RCC 7860 (cell line): ENCODE measurements around the gene PTGER3.
"Not testable (repeated sequence)": the region's sequence is repeated elsewhere in the genome, so short reads cannot be mapped to it uniquely, and the experiment has no call there.

Experiments used
- DNase-seq: peaks from one replicate; pipeline ENCODE4 v3.0.0-alpha.2; 2015; ENCODE audit warnings: low spot score
- FAIRE-seq: peaks from 2 replicates; lab custom pipeline; 2012; peaks lifted over from hg19 to GRCh38; lab: Jason Lieb, UNC

Gene PTGER3

GRCh38 chr1:71015745-71016144 is 31.9 kb downstream of the PTGER3 start:
- DNase-seq (no peak), FAIRE-seq (no peak)

GRCh38 chr1:71014178-71014579 is 33.4 kb downstream of the PTGER3 start:
- FAIRE-seq (no peak), DNase-seq (no peak)

- no peak for FAIRE-seq
- DNase-seq: no peak
Observed at GRCh38 chr1:71002709-71003475, 44.7 kb downstream of the PTGER3 start.

- DNase-seq (no peak), FAIRE-seq (no peak)
Observed at GRCh38 chr1:71001624-71002023, 46.0 kb downstream of the PTGER3 start.

- FAIRE-seq (no peak), DNase-seq (no peak)
Observed at GRCh38 chr1:70997793-70998192, 49.8 kb downstream of the PTGER3 start.

- FAIRE-seq (no peak), DNase-seq (no peak)
Observed at GRCh38 chr1:70994753-70995268, 52.8 kb downstream of the PTGER3 start.

GRCh38 chr1:70993798-70994197 is 53.8 kb downstream of the PTGER3 start:
- no peak for DNase-seq
- FAIRE-seq: no peak

- no peak for FAIRE-seq
- no peak for DNase-seq
Observed at GRCh38 chr1:70992521-70992920, 55.1 kb downstream of the PTGER3 start.

- FAIRE-seq (no peak), DNase-seq (no peak)
Observed at GRCh38 chr1:70990469-70991253, 57.0 kb downstream of the PTGER3 start.

- FAIRE-seq: no peak
Observed at GRCh38 chr1:70987497-70987896, 60.1 kb downstream of the PTGER3 start.

GRCh38 chr1:70985776-70986225 is 61.8 kb downstream of the PTGER3 start:
- not testable (repeated sequence) for FAIRE-seq, DNase-seq

More at GRCh38 chr1:70987497-70987896, 60.1 kb downstream of the PTGER3 start:
- no peak for DNase-seq

- DNase-seq, FAIRE-seq: not testable (repeated sequence)
Observed at GRCh38 chr1:70985278-70985677, 62.3 kb downstream of the PTGER3 start.

- DNase-seq (no peak), FAIRE-seq (no peak)
Observed at GRCh38 chr1:70980361-70980760, 67.3 kb downstream of the PTGER3 start.

- FAIRE-seq (no peak), DNase-seq (no peak)
Observed at GRCh38 chr1:70979881-70980280, 67.7 kb downstream of the PTGER3 start.

- no peak for FAIRE-seq
- DNase-seq: no peak
Observed at GRCh38 chr1:70979313-70979712, 68.3 kb downstream of the PTGER3 start.

- FAIRE-seq: no peak
- no peak for DNase-seq
Observed at GRCh38 chr1:70978623-70979022, 69.0 kb downstream of the PTGER3 start.

GRCh38 chr1:70977575-70977974 is 70.0 kb downstream of the PTGER3 start:
- no peak for DNase-seq
- no peak for FAIRE-seq

GRCh38 chr1:70977041-70977440 is 70.6 kb downstream of the PTGER3 start:
- no peak for DNase-seq
- FAIRE-seq: no peak

GRCh38 chr1:70973754-70974153 is 73.9 kb downstream of the PTGER3 start:
- DNase-seq (no peak), FAIRE-seq (no peak)

GRCh38 chr1:70970407-70970806 is 77.2 kb downstream of the PTGER3 start:
- no peak for FAIRE-seq
- DNase-seq: no peak

GRCh38 chr1:70966018-70966638 is 81.5 kb downstream of the PTGER3 start:
- FAIRE-seq (peak; percentile 59), DNase-seq (no peak)
